ENCODE measurements around the gene ZFHX3.

ZFHX3 gene

GRCh38 chr16:72873044-72873443, 174.9 kb downstream of the ZFHX3 start:
- CTCF ChIA-PET: no interaction called here
- POLR2A ChIA-PET (ENCODE audit: low non-redundant PET): no interaction called here
- no peak overlapping the region for H3K27ac ChIP-seq

GRCh38 chr16:72865835-72866234, 182.1 kb downstream of the ZFHX3 start:
- no peak for DNase-seq (ENCODE audit: low spot score)
- no peak overlapping the region for H3K27ac ChIP-seq
- ChIA-PET CTCF (no interaction called here), POLR2A (ENCODE audit: low non-redundant PET) (no interaction called here)
- TF ChIP-seq CTCF (conservative IDR thresholded peaks at IDR 0.05; ENCODE audit: low read depth): no peak

More at GRCh38 chr16:72873044-72873443, 174.9 kb downstream of the ZFHX3 start:
- no peak for TF ChIP-seq CTCF (conservative IDR thresholded peaks at IDR 0.05; ENCODE audit: low read depth)
- DNase-seq (ENCODE audit: low spot score): no peak

GRCh38 chr16:72865258-72865657, 182.7 kb downstream of the ZFHX3 start:
- POLR2A ChIA-PET (ENCODE audit: low non-redundant PET): no interaction called here
- H3K27ac ChIP-seq: no peak overlapping the region
- TF ChIP-seq CTCF (conservative IDR thresholded peaks at IDR 0.05; ENCODE audit: low read depth): no peak
- no peak for DNase-seq (ENCODE audit: low spot score)
- CTCF ChIA-PET: no interaction called here

- CTCF ChIA-PET: no interaction called here
- TF ChIP-seq CTCF (conservative IDR thresholded peaks at IDR 0.05; ENCODE audit: low read depth): no peak
- no peak for DNase-seq (ENCODE audit: low spot score)
- no peak overlapping the region for H3K27ac ChIP-seq
- POLR2A ChIA-PET (ENCODE audit: low non-redundant PET): no interaction called here
These were observed 183.6 kb downstream of the ZFHX3 start for GRCh38 chr16:72864130-72864833.

GRCh38 chr16:72862090-72862489, 185.8 kb downstream of the ZFHX3 start:
- POLR2A ChIA-PET (ENCODE audit: low non-redundant PET): no interaction called here
- no peak for TF ChIP-seq CTCF (conservative IDR thresholded peaks at IDR 0.05; ENCODE audit: low read depth)
- no peak for DNase-seq (ENCODE audit: low spot score)
- CTCF ChIA-PET: no interaction called here
- no peak overlapping the region for H3K27ac ChIP-seq

GRCh38 chr16:72860726-72861562, 187.0 kb downstream of the ZFHX3 start:
- ChIA-PET POLR2A (ENCODE audit: low non-redundant PET) (no interaction called here), CTCF (interaction anchor here (0.6 to 1.0 kb wide), 3 partner anchors 9 to 328 kb away, joined by 3 read pairs; no protein-coding TSS in a partner anchor)

More at GRCh38 chr16:72860726-72861562, 187.0 kb downstream of the ZFHX3 start:
- H3K27ac ChIP-seq: no peak overlapping the region
- no peak for DNase-seq (ENCODE audit: low spot score)
- TF ChIP-seq CTCF (conservative IDR thresholded peaks at IDR 0.05; ENCODE audit: low read depth): no peak

Data from RWPE1 (cell line).